Choroid plexus epithelial cell (primary cell): Measurements from ENCODE around the gene FHL2.

ENCODE experiments used
- DNase-seq: peaks from one replicate; pipeline ENCODE4 v3.0.0-alpha.2; 2010; ENCODE audit warnings: low read depth
- H3K4me3 ChIP-seq: 2 replicates; pipeline ENCODE4 v1.5.1; 2011; ENCODE audit warnings: low read depth, mild to moderate bottlenecking, control low read depth, low read length, moderate library complexity
- TF ChIP-seq, protein P1 (sequence below): conservative IDR thresholded peaks from 2 replicates; pipeline ENCODE4 v1.5.1; 2011; ENCODE audit warnings: low read depth, mild to moderate bottlenecking, control low read depth, inconsistent platforms, low read length, moderate library complexity

Gene FHL2

DNA sequence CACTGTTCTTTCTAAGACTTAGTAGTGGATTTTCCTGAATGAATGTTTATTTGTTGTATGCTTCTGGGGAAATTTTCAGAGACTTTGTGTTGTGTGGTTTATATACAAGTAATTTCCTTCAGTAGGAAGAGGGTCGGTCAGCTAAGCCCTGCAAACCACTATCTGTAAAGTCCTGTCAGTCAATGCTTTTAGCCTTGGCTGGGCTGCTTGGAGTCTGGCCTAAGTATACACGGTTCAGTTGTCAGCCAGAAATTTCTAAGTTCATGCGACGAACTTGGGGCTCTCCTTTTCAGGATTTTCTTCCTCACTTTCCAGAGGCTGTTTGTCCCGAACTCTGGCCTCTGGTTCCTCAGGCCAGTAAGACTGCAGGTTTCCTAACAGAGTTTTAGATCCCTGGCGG lies 40.3 kb downstream of the FHL2 start:
- TF ChIP-seq, protein P1, sequence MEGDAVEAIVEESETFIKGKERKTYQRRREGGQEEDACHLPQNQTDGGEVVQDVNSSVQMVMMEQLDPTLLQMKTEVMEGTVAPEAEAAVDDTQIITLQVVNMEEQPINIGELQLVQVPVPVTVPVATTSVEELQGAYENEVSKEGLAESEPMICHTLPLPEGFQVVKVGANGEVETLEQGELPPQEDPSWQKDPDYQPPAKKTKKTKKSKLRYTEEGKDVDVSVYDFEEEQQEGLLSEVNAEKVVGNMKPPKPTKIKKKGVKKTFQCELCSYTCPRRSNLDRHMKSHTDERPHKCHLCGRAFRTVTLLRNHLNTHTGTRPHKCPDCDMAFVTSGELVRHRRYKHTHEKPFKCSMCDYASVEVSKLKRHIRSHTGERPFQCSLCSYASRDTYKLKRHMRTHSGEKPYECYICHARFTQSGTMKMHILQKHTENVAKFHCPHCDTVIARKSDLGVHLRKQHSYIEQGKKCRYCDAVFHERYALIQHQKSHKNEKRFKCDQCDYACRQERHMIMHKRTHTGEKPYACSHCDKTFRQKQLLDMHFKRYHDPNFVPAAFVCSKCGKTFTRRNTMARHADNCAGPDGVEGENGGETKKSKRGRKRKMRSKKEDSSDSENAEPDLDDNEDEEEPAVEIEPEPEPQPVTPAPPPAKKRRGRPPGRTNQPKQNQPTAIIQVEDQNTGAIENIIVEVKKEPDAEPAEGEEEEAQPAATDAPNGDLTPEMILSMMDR, result no peak
- DNase-seq, result peak; percentile 44
- H3K4me3 ChIP-seq, result no peak overlapping the region

DNA sequence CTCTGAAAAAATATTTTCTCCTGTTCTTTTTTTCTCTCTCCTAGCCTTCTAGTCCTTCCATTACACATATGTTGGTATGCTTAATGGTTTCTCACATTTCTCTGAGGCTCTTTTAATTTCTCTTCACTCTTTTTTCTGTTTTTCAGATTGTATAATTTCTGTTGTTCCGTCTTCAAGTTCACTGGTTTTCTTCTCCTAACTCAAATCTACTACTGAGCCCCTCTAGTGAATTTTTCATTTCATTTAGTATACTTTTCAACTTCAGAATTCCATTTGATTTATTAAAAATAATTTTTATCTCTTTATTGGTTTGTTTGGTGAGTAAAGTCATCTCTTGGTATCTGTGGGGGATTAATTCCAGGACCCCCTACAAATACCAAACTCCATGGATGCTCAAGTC lies 41.7 kb downstream of the FHL2 start:
- no peak for DNase-seq
- TF ChIP-seq, protein P1, result no peak
- no peak overlapping the region for H3K4me3 ChIP-seq

DNA sequence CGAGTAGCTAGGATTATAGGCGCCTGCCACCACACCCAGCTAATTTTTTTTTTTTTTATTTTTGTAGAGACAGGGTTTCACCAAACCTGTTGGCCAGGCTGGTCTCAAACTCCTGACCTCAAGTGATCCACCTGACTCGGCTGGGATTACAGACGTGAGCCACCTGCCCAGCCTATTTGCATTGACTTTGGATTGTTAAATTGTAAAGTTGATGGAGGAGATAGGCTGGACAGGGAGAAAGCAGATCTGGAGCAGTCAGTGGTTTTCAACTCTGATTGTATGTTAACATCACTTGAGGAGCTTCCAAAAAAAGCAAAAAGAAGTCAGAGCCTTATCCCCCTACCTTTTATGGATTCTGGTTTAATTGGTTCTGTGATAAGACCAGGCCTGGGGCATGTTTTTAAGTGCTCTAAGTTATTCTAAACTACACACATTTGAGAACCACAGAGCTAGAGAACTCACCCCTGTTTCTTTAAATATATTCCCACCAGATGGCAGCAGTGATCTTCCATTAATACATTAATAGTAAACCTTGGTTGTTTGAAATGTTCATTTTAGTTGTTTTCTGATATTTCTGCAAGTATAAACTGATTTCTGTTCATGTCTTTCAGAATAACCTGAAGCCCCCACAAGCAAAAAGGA lies 54.0 kb downstream of the FHL2 start:
- DNase-seq, result peak; percentile 79
- TF ChIP-seq, protein P1, result peak; percentile 36
- no peak overlapping the region for H3K4me3 ChIP-seq

DNA sequence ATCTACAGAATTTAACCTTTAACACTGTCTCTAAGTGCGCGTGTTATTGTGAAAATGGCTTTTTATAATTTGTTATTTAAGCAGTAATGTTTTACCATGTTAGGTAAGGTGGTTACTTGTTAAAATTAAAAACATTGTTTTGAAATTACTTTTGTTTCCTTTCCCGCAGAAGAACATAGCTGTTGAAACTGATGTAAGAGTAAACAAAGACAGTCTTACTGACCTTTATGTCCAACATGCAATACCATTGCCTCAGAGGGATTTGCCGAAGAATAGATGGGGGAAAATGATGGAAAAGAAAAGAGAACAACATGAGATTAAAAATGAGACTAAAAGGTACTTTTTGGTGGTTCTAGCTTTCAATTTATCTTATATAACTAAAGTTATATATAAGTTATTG lies 59.4 kb downstream of the FHL2 start:
- no peak for DNase-seq
- no peak overlapping the region for H3K4me3 ChIP-seq
- TF ChIP-seq, protein P1, result no peak

DNA sequence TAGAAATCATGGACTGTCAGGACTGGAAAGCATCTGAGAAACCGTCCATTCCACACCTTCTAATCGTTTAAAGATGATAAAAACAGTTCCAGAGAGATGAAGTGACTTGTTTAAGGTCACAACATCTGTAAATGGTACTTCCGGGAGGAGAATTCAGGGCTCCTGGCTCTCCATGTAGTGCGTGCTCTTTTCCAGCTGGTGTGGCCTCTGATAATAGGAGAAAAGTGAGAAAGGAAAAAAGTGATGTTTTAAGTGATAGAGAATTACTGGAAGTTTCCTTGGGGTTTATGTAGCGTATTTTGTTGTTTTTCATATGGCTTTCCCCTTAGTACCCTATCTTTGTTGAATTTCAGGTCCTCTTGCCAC lies 60.8 kb downstream of the FHL2 start:
- TF ChIP-seq, protein P1, result no peak
- no peak for DNase-seq
- peak overlapping the region; percentile 94 for H3K4me3 ChIP-seq

DNA sequence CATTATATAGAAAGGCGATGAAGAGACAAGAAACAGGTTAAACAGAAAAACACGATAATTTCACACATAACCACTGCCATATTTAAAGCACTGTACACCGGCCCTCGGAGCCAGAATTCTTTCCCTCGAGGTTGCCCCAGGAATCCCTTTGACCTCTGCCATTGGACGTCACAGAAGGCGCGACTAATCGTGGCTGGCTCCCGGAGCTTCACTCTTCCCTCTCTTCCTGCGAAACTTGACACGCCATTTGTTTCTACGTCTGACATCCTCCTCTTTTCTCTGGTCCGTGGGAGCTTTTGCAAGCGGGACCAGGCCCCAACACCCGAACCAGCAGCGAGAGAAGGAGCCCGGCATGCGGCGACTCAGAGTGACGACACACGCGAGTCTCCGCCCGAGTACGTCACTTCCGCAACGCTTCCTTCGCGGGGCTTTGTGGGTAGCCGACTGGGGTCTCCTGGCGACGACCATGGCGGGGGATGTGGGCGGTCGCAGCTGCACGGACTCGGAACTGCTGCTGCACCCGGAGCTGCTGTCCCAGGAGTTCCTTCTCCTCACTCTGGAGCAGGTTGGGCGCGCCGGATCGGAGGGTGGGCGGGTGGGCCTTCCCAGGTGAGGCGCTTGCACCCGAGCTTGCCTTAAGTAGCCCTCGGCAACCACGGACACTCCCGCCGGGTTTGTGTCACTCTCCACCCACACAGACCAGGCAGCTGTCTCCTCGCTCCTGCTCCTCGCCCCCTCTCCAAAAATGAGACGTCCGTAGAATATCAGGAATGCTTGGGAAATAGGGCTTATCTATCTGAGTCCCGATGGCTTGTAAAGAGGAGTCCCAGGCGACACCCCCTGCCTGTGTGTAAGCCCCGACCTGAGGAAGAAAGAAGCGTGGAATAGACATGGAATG lies 61.5 kb downstream of the FHL2 start, which contains the start of gene C2orf49:
TSS of gene C2orf49 (plus strand) at position 419 of the 898 bp plus-strand sequence. CDS start at position 467, 48 bp downstream.
- H3K4me3 ChIP-seq, result peak within 1 kb of the TSS; percentile 94
- DNase-seq, result peak; percentile 84
- TF ChIP-seq, protein P1, result no peak
